CD14-positive monocyte (primary cell): Measurements from ENCODE around the gene PIP. TPM values are rescaled to one million over a fixed set of nuclear protein-coding genes. Genes with fewer than 3 reads are reported as not detected.

Source experiments
- DNase-seq, 3 donors: peaks; one replicate each; pipeline ENCODE4 v3.0.0-alpha.2; 2011 to 2022
- H2AFZ ChIP-seq: 2 replicates; pipeline ENCODE4 v1.6.0; 2012; ENCODE audit warnings: mild to moderate bottlenecking, low read depth, low read length, inconsistent platforms; ENCODE audit not compliant: insufficient read depth, poor library complexity, severe bottlenecking
- H3K27ac ChIP-seq, 2 donors: 1 replicate in 1 of 2; 2 replicates in 1 of 2; pipeline ENCODE4 v1.5.1; 2012 to 2013; ENCODE audit warnings: low read length in 2 of 2, control low read depth in 1 of 2, inconsistent platforms in 1 of 2, low read depth in 1 of 2, mild to moderate bottlenecking in 1 of 2
- H3K27me3 ChIP-seq, 2 donors: one replicate each; pipeline versions ENCODE4 v1.6.0 to v1.6.1; 2011 to 2013; ENCODE audit warnings: low read length in 2 of 2; ENCODE audit not compliant: control insufficient read depth in 2 of 2, insufficient read depth in 2 of 2
- H3K36me3 ChIP-seq, 2 donors: replicated peaks in 1 of 2; 1 replicate in 1 of 2; 2 replicates in 1 of 2; pipeline versions ENCODE4 v1.5.1 to v1.6.1; 2012 to 2013; ENCODE audit warnings: low read length in 2 of 2, control low read depth in 1 of 2, inconsistent platforms in 1 of 2, mild to moderate bottlenecking in 1 of 2; ENCODE audit not compliant: insufficient read depth in 2 of 2, control insufficient read depth in 1 of 2
- H3K4me1 ChIP-seq, 2 donors: 1 replicate in 1 of 2; 2 replicates in 1 of 2; pipeline versions ENCODE4 v1.5.1 to v1.6.1; 2012 to 2013; ENCODE audit warnings: low read length in 2 of 2, control low read depth in 1 of 2, inconsistent platforms in 1 of 2, mild to moderate bottlenecking in 1 of 2, moderate library complexity in 1 of 2; ENCODE audit not compliant: insufficient read depth in 2 of 2, control insufficient read depth in 1 of 2
- H3K4me2 ChIP-seq: replicated peaks from 2 replicates; pipeline ENCODE3; 2012; ENCODE audit warnings: low read length, moderate library complexity, mild to moderate bottlenecking; ENCODE audit not compliant: poor library complexity, severe bottlenecking; ENCODE audit errors: extremely low read depth
- H3K4me3 ChIP-seq, 3 experiments: fragments of 200-600 bp in 1 of 3; sonication (generic) in 1 of 3; replicated peaks in 1 of 3; 1 replicate in 2 of 3; 2 replicates in 1 of 3; pipeline ENCODE4 v1.5.1; 2011 to 2013; ENCODE audit warnings: low read length in 3 of 3, mild to moderate bottlenecking in 3 of 3, control low read depth in 2 of 3, low read depth in 2 of 3, inconsistent platforms in 1 of 3, moderate library complexity in 1 of 3
- H3K79me2 ChIP-seq: 2 replicates; pipeline ENCODE4 v1.6.0; 2012; ENCODE audit warnings: mild to moderate bottlenecking, control low read depth, inconsistent platforms, low read length, moderate library complexity; ENCODE audit not compliant: insufficient read depth
- H3K9ac ChIP-seq: 2 replicates; pipeline ENCODE4 v1.6.0; 2017; ENCODE audit warnings: low read length, mild to moderate bottlenecking; ENCODE audit not compliant: insufficient read depth, poor library complexity, severe bottlenecking
- H3K9me3 ChIP-seq, 2 donors: replicated peaks in 1 of 2; 1 replicate in 1 of 2; 2 replicates in 1 of 2; pipeline versions ENCODE4 v1.5.1 to v1.6.1; 2012 to 2013; ENCODE audit warnings: low read length in 2 of 2, control low read depth in 1 of 2; ENCODE audit not compliant: control insufficient read depth in 1 of 2, insufficient read depth in 1 of 2
- H4K20me1 ChIP-seq: 2 replicates; pipeline ENCODE4 v1.6.0; 2012; ENCODE audit warnings: mild to moderate bottlenecking, low read length, control low read depth, moderate library complexity; ENCODE audit not compliant: insufficient read depth
- H3K27ac Mint-ChIP-seq, 7 donors: one replicate each; pipeline ENCODE4 v1.8.0; 2020; ENCODE audit warnings: mild to moderate bottlenecking in 7 of 7, mixed read lengths in 7 of 7, moderate library complexity in 6 of 7, inconsistent platforms in 2 of 7
- H3K27me3 Mint-ChIP-seq, 3 donors: one replicate each; pipeline ENCODE4 v1.8.0; 2021 to 2022; ENCODE audit warnings: low read depth in 3 of 3, mild to moderate bottlenecking in 3 of 3, mixed read lengths in 3 of 3, moderate library complexity in 3 of 3, inconsistent platforms in 1 of 3
- H3K36me3 Mint-ChIP-seq, 2 donors: one replicate each; pipeline ENCODE4 v1.8.0; 2020; ENCODE audit warnings: mixed read lengths in 2 of 2, inconsistent platforms in 1 of 2, mild to moderate bottlenecking in 1 of 2
- H3K4me1 Mint-ChIP-seq: one replicate; pipeline ENCODE4 v1.8.0; 2020; ENCODE audit warnings: mild to moderate bottlenecking, mixed read lengths
- H3K4me3 Mint-ChIP-seq, 2 donors: one replicate each; pipeline ENCODE4 v1.8.0; 2020; ENCODE audit warnings: mild to moderate bottlenecking in 2 of 2, mixed read lengths in 2 of 2, moderate library complexity in 1 of 2
- H3K9me3 Mint-ChIP-seq, 7 donors: one replicate each; pipeline ENCODE4 v1.8.0; 2020 to 2022; ENCODE audit warnings: mixed read lengths in 7 of 7, mild to moderate bottlenecking in 6 of 7, moderate library complexity in 6 of 7, inconsistent platforms in 2 of 7
- intact Hi-C, 2 donors: fragments of 100-400 bp; cut with micrococcal nuclease; formaldehyde crosslinking; loops; one replicate each; pipeline versions ENCODE4 v1.15.0 to v1.15.1; 2023
- polyA plus RNA-seq, 3 donors: library from polyadenylated mRNA; depleted of rRNA in 1 of 3; unstranded in 2 of 3; stranded (reverse) in 1 of 3; fragments of 300-500 nt in 2 of 3; fragments of >200 nt in 1 of 3; fragmentation: Illumina TruSeq in 2 of 3; gene quantifications; 1 replicate in 2 of 3; 2 replicates in 1 of 3; pipeline ENCODE4 v1.2.3, GENCODE V29; 2012 to 2021
- TF ChIP-seq, protein P1 (sequence below): fragments of 200-600 bp; IDR thresholded peaks from one replicate; pipeline ENCODE4 v1.8.0; 2022; ENCODE audit warnings: antibody characterized with exemption, mild to moderate bottlenecking

PIP gene
- polyA plus RNA-seq, 3 donors: not detected

DNA sequence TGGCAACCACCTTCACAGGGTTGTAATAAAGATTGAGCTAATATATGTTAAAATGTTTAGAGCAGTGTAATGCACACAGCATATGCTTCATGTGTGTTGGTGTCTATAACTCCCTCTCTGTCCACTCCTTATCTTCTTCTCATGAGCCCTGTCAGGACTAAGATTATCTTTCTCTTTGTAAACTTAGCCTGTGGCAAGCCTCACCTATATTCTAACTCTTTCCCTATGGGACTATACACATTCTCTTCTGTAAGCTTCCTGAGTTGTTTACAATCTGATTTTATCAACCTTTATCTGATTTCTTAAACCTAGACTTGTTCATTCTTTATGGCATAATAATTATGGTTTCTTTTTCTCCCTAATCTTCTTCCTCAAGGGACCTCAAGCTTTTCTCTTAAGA, 2.4 kb upstream of the PIP start:
- H3K27ac Mint-ChIP-seq: no peak overlapping the region
- TF ChIP-seq, protein P1, sequence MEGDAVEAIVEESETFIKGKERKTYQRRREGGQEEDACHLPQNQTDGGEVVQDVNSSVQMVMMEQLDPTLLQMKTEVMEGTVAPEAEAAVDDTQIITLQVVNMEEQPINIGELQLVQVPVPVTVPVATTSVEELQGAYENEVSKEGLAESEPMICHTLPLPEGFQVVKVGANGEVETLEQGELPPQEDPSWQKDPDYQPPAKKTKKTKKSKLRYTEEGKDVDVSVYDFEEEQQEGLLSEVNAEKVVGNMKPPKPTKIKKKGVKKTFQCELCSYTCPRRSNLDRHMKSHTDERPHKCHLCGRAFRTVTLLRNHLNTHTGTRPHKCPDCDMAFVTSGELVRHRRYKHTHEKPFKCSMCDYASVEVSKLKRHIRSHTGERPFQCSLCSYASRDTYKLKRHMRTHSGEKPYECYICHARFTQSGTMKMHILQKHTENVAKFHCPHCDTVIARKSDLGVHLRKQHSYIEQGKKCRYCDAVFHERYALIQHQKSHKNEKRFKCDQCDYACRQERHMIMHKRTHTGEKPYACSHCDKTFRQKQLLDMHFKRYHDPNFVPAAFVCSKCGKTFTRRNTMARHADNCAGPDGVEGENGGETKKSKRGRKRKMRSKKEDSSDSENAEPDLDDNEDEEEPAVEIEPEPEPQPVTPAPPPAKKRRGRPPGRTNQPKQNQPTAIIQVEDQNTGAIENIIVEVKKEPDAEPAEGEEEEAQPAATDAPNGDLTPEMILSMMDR: no peak
- peaks cover 0 to 3% of the 10 kb centered on the region in 2 donors for H3K27me3 ChIP-seq
- peaks cover 0 to 5% (median 3%) of the 10 kb centered on the region in 3 donors for H3K27me3 Mint-ChIP-seq
- no peak for DNase-seq
- peaks cover 43% of the 10 kb centered on the region for H3K4me1 Mint-ChIP-seq
- no peak overlapping the region for H3K4me3 Mint-ChIP-seq
- H4K20me1 ChIP-seq: no peaks in the 10 kb centered on the region
- H3K4me1 ChIP-seq: peaks cover 40 to 47% of the 10 kb centered on the region in 2 donors
- H3K9ac ChIP-seq: no peak overlapping the region
- H3K79me2 ChIP-seq: no peaks in the 10 kb centered on the region
- H2AFZ ChIP-seq: no peak overlapping the region
- H3K27ac ChIP-seq: no peak overlapping the region
- no peak overlapping the region for H3K4me2 ChIP-seq
- peaks cover 1 to 10% (median 4%) of the 10 kb centered on the region in 7 donors for H3K9me3 Mint-ChIP-seq
- H3K4me3 ChIP-seq: no peak overlapping the region
- no peaks in the 10 kb centered on the region for H3K36me3 ChIP-seq
- H3K9me3 ChIP-seq: peaks cover 3 to 10% of the 10 kb centered on the region in 2 donors
- peaks cover under 1% of the 10 kb centered on the region in 2 donors for H3K36me3 Mint-ChIP-seq
- intact Hi-C loops: loop anchor here (5.0 kb wide), 2 partner anchors 73 to 78 kb away; no protein-coding TSS in a partner anchor

DNA sequence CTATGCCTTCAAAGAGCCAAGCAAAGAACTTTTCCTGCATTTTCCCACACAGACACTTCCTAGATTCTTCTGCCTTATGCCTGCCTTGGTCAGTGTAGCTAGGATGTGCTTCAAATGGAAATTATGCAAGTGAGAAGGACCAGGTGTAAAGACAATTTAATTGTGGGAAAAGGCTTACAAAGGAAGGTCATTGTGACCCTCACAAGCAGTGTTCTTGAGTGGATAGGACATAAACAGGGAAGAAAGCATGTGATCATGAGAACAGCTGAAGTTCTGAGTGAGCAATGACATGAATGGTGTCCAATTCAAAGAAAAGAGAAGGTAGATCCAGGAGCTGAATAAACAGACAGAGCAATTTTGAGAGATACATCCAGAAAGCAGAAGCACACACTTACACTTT, 1.3 kb upstream of the PIP start:
- Histone ChIP-seq H4K20me1 (no peaks in the 10 kb centered on the region), H3K36me3 (no peaks in the 10 kb centered on the region), H3K9ac (no peak overlapping the region), H2AFZ (no peak overlapping the region), H3K4me2 (no peak overlapping the region), H3K4me3 (no peak overlapping the region), H3K27me3 (peaks cover 0 to 3% of the 10 kb centered on the region in 2 donors), H3K79me2 (no peaks in the 10 kb centered on the region), H3K4me1 (peaks cover 34 to 38% of the 10 kb centered on the region in 2 donors), H3K9me3 (peaks cover 0 to 1% of the 10 kb centered on the region in 2 donors), H3K27ac (no peak overlapping the region)
- TF ChIP-seq, protein P1: no peak
- intact Hi-C loops: no loop called here
- peaks cover 0 to 5% (median 3%) of the 10 kb centered on the region in 3 donors for H3K27me3 Mint-ChIP-seq
- H3K4me1 Mint-ChIP-seq: peaks cover 39% of the 10 kb centered on the region
- H3K27ac Mint-ChIP-seq: no peak overlapping the region
- no peak for DNase-seq
- no peaks in the 10 kb centered on the region for H3K36me3 Mint-ChIP-seq
- no peak overlapping the region for H3K4me3 Mint-ChIP-seq
- peaks cover 0 to 5% (median 3%) of the 10 kb centered on the region in 7 donors for H3K9me3 Mint-ChIP-seq
